Measurements from ENCODE around the gene TMEM164. TPM values are rescaled to one million over a fixed set of nuclear protein-coding genes. Genes with fewer than 3 reads are reported as not detected.
"Not testable (repeated sequence)": the region's sequence is repeated elsewhere in the genome, so short reads cannot be mapped to it uniquely, and the experiment has no call there.

TMEM164 gene
- total RNA-seq, 6 experiments from 2014 or later = 8.5 to 12.5 (median 9.6) TPM

- Mint-ChIP-seq H3K9me3 (no peaks in the 10 kb centered on the region), H3K4me3 (no peak overlapping the region), H3K27me3 (ENCODE audit: insufficient read depth) (peaks cover 2% of the 10 kb centered on the region; the same call in 1 of the 2 replicates), H3K4me1 (ENCODE audit: low read depth) (peaks cover under 1% of the 10 kb centered on the region), H3K27ac (no peak overlapping the region), H3K36me3 (ENCODE audit: low read depth) (no peaks in the 10 kb centered on the region)
- no peak for TF ChIP-seq CTCF (IDR thresholded peaks at IDR 0.05)
- DNase-seq = no peak
Measured at GRCh38 chrX:110153896-110154295, 151.0 kb downstream of the TMEM164 start.

- H3K9me3 Mint-ChIP-seq; H3K27ac Mint-ChIP-seq; H3K36me3 Mint-ChIP-seq (ENCODE audit: low read depth); DNase-seq; H3K4me1 Mint-ChIP-seq (ENCODE audit: low read depth); H3K4me3 Mint-ChIP-seq; H3K27me3 Mint-ChIP-seq (ENCODE audit: insufficient read depth): not testable (repeated sequence)
Measured at GRCh38 chrX:110154328-110154727, 151.4 kb downstream of the TMEM164 start.

GRCh38 chrX:110155759-110156158 is 152.8 kb downstream of the TMEM164 start:
- Mint-ChIP-seq H3K36me3 (ENCODE audit: low read depth) (no peaks in the 10 kb centered on the region), H3K27me3 (ENCODE audit: insufficient read depth) (peaks cover 2% of the 10 kb centered on the region; the same call in 1 of the 2 replicates), H3K27ac (no peak overlapping the region), H3K4me1 (ENCODE audit: low read depth) (peaks cover 15% of the 10 kb centered on the region), H3K4me3 (no peak overlapping the region), H3K9me3 (no peaks in the 10 kb centered on the region)
- no peak for TF ChIP-seq CTCF (IDR thresholded peaks at IDR 0.05)
- DNase-seq = no peak

GRCh38 chrX:110156167-110156754 is 153.3 kb downstream of the TMEM164 start:
- Mint-ChIP-seq H3K27ac (no peak overlapping the region), H3K4me1 (ENCODE audit: low read depth) (peaks cover 20% of the 10 kb centered on the region), H3K36me3 (ENCODE audit: low read depth) (no peaks in the 10 kb centered on the region), H3K27me3 (ENCODE audit: insufficient read depth) (peaks cover 2% of the 10 kb centered on the region; the same call in 1 of the 2 replicates), H3K9me3 (no peaks in the 10 kb centered on the region), H3K4me3 (no peak overlapping the region)
- DNase-seq = no peak
- peak; percentile 81 for TF ChIP-seq CTCF (IDR thresholded peaks at IDR 0.05)

- H3K36me3 Mint-ChIP-seq (ENCODE audit: low read depth) = no peaks in the 10 kb centered on the region
- no peak for DNase-seq
- TF ChIP-seq CTCF (IDR thresholded peaks at IDR 0.05) = no peak
- no peak overlapping the region for H3K4me3 Mint-ChIP-seq
- no peaks in the 10 kb centered on the region for H3K9me3 Mint-ChIP-seq
- peaks cover 20% of the 10 kb centered on the region for H3K4me1 Mint-ChIP-seq (ENCODE audit: low read depth)
- H3K27ac Mint-ChIP-seq = no peak overlapping the region
- H3K27me3 Mint-ChIP-seq (ENCODE audit: insufficient read depth) = peaks cover 2% of the 10 kb centered on the region; the same call in 1 of the 2 replicates
Measured at GRCh38 chrX:110157444-110157843, 154.5 kb downstream of the TMEM164 start.

- peak overlapping the region; percentile 56 for H3K27ac Mint-ChIP-seq
Measured at GRCh38 chrX:110159235-110159634, 156.3 kb downstream of the TMEM164 start.

More at GRCh38 chrX:110159235-110159634, 156.3 kb downstream of the TMEM164 start:
- no peak for TF ChIP-seq CTCF (IDR thresholded peaks at IDR 0.05)
- Mint-ChIP-seq H3K9me3 (no peaks in the 10 kb centered on the region), H3K36me3 (ENCODE audit: low read depth) (no peaks in the 10 kb centered on the region), H3K4me3 (no peak overlapping the region), H3K27me3 (ENCODE audit: insufficient read depth) (no peaks in the 10 kb centered on the region), H3K4me1 (ENCODE audit: low read depth) (peaks cover 20% of the 10 kb centered on the region)
- no peak for DNase-seq

Data from HFFc6 (cell line).